ENCODE results near the gene LRRC4C.

The LRRC4C gene

DNA sequence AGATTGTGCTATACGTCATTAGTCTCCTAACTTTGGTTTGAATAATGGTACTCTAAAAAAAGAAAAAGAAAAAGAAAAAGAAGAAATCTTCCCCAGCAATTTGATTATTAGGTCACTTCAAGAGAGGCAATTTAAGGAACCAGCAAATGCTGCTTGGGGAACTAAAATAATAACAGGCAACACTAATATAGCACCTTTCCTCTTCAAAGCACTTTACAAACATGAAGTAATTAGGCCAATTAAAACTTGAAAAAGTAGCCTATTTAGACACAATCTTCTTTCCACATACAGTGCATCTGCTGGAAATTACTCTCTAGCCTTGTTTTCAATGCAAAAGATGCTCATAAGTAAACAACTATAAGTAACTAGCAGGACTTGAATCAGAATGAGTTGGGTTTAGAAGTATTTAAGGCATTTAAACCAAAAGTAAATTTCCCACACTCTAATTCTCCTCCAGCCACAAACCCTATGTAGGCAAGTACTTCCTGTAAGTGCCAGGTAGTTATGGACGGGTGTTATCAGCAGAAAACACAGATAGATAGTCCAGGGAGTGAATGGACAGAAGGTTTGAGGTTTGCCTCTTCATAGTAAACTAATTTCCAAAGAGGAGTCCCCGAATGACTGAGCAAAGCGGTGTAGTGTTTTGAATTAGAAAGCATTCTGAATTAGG, 44.5 kb downstream of the LRRC4C start:
- no peak for DNase-seq

GRCh38 chr11:41413843-41414242, 45.6 kb downstream of the LRRC4C start:
- DNase-seq = no peak

DNA sequence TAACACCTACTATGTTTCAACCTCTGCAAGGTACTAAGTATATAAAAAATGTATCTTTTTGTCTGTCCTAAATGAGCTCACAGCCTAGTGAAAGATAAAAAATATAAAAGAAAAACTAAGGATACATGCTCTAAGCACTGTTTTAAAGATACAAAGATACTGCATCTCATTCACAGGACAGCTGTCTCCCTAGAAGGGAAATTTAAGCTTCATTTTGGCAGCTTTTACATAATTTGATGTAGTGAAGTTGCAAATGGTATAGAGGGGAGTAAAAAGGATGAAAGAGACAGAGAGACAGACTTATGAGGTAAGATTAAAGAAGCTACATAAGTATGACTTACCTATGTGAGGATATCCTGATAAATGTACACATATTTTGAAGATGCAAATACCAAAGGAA, 53.6 kb downstream of the LRRC4C start:
- no peak for DNase-seq

DNA sequence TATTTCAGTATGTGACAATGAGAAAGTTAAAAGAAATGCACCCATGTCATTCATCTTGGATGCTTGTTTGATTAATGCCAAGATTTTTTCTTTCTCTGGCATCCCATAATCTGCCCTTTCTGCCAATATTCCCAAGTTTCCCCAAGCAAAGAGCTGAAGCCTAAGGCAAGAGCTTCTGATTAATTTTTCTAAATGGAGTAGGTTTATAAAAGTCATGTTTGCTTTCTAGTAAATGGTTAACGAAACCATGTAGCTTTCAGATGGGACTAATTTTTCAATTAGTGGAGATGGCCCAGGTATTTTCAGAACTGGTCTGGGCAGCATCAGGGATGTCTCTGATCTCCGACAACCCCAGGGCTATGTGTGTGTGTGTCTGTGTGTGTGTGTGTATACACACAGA, 55.3 kb downstream of the LRRC4C start:
- no peak for DNase-seq

GRCh38 chr11:41403458-41403857, 56.0 kb downstream of the LRRC4C start:
- DNase-seq = no peak

GRCh38 chr11:41400819-41401382, 58.6 kb downstream of the LRRC4C start:
- DNase-seq = no peak

DNA sequence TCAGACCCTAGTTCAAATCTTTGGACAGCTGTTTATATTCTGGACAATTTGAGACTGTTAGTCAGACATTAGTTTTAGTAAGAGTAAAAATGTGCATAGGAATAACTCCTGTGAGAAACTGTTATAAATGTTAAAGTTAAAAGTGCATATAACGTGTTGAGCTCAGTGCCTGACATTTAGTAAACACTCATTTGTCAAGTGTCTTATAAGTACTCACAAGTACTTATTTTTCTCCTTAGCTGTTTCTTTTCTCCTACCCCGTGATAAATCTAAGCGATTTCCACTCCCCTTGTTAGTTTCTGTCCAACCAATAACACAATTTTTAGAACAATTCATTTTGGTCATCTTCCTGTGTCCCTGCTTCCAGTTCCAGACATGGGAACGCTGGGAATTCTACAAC, 59.3 kb downstream of the LRRC4C start:
- no peak for DNase-seq

GRCh38 chr11:41399323-41399722, 60.1 kb downstream of the LRRC4C start:
- no peak for DNase-seq

- DNase-seq = no peak
Measured at GRCh38 chr11:41398175-41398574, 61.3 kb downstream of the LRRC4C start.

GRCh38 chr11:41394521-41395195, 64.8 kb downstream of the LRRC4C start:
- DNase-seq = no peak

DNA sequence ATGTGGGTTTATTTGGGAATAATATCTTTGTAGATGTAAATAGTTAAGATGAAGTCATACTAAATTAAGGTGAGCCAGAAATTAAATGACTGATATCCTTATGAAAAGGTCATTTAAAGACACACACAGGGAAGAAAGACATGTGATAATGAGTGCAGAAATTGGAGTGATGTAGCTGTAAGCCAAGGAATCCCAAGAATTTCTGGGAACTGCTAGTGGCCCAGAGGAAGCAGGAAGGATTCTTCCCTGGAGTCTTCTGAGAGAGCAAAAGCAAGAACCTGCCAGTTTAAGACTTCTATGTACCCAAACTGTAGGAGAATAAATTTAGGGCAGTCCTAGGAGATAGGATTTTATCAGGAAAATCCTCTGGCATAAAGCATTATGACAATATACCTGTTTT, 66.9 kb downstream of the LRRC4C start:
- DNase-seq = no peak

- no peak for DNase-seq
Measured at GRCh38 chr11:41389623-41390130, 69.8 kb downstream of the LRRC4C start.

DNA sequence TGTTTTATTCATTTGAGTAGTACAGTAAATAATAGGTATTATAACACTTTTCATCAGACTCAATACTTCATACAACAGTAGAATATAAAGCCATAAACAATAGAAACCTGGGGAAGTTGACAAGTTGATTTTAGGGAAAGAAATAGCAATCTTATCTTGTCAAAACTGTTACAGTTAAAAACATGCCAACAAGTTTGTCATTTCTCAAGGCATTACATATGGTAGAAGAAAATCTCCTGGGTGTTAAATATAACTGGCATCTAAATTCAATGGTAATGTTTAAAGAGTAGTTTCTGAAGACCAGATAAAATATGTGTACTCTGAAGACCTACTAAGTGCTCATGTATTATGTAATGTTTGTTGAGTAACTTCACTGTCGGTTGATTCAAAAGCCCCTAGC, 75.1 kb downstream of the LRRC4C start:
- DNase-seq = no peak

DNA sequence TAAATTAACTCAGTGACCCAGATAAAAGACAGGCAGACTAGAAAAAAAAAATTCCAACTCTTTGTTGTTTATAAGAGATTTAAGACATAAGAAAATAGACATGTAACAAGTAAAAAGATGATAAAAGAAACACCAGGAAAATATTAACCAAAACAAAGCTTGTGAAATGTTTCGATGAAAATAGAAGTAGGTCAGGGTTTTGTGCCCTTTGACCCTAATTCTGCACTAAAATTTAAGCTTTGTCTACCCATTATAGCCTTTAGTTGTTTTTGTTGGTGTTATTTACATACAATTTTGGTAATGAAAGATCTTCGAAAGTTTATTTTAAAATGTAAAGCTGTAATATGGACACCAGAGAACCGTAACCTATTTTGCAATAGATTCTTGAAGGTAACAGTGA, 75.7 kb downstream of the LRRC4C start:
- DNase-seq = no peak

GRCh38 chr11:41382927-41383326, 76.5 kb downstream of the LRRC4C start:
- DNase-seq = no peak

DNA sequence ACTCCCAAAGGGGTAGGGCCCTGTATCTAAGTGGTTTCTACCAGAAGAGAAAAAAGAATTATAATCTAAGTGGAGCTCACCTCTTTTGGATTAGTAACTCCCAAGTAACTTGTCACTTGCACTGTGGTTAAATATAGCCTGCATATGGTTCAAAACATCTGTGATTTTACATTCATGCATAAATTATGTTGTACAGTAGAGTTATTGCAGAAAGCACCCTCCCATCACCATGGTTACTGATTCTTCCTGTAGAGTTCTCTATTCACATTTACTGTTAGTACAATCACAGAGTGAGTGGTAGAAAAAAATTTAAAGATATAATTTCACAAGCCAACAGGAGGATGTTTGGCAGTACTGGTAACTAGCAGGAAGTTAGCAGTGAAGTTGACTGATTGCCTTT, 80.4 kb downstream of the LRRC4C start:
- no peak for DNase-seq

GRCh38 chr11:41377709-41378394, 81.6 kb downstream of the LRRC4C start:
- DNase-seq = no peak

DNA sequence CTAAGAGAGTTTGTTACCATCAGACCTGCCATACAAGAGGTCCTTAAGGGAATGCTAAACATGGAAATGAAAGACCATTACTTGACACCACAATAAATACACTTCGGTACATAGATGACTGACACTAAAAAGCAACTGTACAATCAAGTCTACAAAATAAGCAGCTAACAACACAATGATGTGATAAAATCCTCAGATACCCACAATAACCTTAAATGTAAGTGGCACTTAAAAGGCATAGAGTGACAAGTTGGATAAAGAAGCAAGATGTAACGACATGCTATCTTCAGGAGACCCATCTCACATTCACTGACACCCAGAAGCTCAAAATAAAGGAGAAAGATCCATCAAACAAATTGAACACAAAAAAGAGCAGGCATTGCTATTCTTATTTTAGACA, 107.6 kb downstream of the LRRC4C start:
- no peak for DNase-seq

DNA sequence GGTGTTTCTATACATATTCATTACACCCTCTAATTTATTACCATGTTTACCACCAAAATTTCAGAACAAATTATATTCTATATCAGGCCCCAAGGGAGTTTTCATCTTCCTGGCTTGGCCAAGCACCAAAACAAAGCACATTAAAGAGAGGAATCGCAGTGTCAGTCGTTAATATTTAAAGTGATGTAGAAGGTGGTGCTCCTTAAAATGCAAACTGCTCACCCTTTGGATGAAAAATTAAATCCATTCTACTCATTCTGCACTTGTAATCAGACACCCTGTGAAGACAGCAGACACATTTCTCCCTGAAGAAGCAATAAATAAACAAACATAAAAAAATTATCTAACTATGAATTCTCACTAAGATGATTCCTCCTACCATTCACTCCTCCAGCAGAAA, 113.4 kb downstream of the LRRC4C start:
- no peak for DNase-seq

DNA sequence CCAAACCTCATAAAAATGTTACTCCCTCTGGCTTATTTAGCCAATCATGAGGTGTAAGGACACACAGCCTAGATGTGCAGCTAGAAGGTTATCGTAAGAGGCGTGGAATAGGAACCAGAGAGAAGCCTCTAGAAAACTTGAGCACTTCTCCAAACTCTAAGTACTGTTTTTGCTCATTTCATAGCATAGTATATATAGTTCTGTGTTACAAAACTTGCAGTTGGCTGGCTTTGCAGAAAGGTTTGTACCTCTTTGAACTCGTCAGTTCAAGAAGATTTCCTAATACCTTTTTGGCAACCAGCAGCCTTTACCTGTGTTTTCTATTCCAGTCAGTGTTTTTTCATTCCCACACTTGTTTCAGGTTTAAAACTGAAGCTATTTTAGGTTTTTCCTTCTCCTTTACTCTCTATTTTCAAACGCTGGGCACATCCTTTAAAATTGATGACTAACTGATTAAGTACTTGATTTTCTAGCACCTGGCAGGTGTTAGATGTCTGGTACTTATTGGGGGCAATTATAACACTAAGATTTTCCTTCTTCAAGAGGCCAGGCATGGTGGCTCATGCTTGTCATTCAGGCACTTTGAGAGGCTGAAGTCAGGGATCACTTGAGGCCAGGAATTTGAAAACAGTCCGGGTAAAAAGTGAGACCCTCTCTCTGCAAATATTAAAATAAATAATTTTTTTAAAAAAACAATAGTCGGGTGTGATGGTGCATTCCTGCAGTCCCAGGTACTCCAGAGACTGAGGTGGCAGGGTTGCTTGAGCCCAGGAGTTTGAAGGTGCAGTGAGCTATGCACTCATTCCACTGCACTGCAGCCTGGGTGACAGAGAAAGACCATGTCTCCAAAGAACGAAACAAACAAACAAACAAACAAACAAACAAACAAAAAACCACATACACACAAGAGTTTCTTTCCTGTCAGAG, 125.2 kb downstream of the LRRC4C start:
- no peak for DNase-seq

DNA sequence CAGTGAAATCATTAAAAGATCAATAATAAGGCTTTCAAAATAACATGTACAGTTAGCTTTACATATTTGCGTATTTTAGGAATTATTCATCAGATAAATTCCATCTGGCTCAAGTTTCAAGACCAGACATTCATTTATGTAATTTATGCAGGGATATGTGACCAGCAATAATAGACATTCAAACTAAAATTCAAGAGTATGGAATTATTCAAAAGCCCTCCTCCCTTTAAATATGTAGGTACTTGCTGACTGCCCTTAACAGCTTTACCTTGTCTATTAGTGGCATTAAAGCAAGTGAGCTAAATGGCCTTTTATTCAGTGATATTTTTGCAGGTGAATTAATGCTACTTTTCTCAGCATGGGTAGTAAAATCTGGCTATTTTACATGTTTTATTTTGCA, 126.1 kb downstream of the LRRC4C start:
- DNase-seq = no peak

GRCh38 chr11:41328324-41328723, 131.1 kb downstream of the LRRC4C start:
- DNase-seq = no peak

DNA sequence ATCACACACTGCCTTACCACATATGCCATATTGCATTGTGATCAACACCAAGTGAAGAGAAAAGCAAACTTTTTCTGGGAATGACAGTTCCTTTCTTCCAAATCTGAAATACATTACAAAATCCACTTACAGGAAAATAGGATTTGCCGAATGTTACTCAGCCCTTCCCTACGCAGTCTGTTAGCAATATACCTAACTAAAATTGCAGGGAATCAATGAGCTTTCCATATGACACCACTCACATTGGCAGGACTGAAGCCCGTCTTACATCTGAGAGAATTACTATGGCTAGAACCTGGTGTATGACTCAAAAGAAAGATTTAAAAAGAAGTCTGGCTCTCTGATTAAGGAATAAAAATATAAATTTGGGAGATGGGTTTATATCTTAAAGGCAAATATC, 136.0 kb downstream of the LRRC4C start:
- no peak for DNase-seq

All from eye (tissue), 1 donor.